Cerebellar cortex (tissue), 1 donor: ENCODE data around the gene GRK2.

ENCODE experiments used
- DNase-seq: peaks from one replicate; pipeline ENCODE4 v3.0.0-alpha.2; 2015; ENCODE audit warnings: low spot score

Gene GRK2

DNA sequence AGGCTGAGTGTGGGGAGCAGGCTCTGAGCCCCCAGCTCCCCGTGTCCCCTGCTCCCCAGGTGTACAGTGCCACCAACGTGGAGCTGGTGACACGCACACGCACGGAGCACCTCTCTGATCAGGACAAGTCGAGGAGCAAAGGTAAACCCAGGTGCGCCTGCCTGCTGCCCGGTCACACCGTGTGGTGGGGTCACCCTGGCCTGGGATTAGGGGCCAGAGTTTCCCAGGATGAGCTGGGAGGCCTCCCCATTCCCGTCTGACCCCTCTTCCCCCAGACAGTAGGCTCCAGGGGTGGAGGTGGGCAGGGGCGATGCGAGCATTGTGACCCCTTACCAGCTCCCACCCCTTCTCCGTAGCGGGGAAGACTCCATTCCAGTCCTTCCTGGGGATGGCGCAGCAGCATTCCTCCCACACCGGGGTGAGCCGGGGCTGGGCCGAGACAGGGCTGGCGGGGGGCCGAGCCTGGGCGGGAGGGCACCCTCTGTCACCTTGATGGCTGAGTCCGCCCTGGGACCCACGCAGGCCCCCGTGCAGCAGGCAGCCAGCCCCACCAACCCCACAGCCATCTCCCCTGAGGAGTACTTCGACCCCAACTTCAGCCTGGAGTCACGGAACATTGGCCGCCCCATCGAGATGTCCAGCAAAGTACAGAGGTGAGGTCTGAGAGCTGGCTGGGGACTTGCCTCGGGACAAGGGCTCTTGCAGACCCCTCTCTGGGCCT, 33.4 kb downstream of the GRK2 start:
- no peak for DNase-seq

DNA sequence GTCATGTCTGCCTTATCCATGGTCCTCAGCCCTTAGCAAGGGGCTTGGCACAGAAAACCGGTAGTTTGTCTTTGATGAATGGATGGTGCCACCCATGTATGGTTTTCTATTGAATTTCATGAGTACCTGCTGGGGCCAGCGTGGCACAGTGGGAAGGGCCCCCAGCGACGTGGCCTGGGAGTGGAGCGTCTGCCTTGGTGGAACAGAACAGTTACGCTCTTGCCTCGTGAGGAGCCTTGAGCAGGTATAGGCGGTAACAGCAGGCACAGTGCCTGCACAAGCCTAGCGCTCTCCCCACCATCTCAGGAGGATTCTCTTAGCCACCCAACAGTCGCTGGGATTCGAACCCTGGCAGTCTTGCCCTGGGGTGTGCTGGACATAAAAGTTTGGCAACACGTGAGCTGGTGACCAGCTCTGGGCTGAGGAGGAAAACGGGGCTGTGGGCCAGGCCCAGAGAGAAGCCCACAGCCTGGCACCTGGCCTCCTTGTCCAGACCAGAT, 34.0 kb downstream of the GRK2 start:
- no peak for DNase-seq

DNA sequence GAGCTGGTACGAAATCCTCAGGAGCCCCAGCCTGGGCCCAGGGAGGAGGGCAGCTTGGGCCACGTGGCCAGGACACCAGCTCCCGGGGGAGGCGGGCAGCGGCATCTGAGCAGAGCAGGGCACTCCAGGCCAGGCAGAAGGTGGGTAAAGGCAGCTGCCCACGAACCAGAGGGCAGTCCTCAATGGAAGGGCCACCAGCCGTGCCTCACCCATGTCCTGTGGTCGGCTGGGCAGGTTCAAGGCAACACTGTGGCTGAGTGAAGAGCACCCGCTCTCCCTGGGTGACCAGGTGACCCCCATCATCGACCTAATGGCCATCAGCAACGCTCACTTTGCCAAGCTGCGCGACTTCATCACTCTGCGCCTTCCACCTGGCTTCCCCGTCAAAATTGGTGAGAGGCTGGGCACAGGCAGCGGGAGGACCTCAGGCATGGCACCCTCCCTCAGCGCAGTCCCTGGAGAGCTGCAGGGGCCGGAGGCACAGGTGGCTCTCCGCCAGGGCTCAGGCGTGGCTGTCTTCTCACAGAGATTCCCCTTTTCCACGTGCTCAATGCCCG, 34.6 kb downstream of the GRK2 start:
- DNase-seq, result no peak

DNA sequence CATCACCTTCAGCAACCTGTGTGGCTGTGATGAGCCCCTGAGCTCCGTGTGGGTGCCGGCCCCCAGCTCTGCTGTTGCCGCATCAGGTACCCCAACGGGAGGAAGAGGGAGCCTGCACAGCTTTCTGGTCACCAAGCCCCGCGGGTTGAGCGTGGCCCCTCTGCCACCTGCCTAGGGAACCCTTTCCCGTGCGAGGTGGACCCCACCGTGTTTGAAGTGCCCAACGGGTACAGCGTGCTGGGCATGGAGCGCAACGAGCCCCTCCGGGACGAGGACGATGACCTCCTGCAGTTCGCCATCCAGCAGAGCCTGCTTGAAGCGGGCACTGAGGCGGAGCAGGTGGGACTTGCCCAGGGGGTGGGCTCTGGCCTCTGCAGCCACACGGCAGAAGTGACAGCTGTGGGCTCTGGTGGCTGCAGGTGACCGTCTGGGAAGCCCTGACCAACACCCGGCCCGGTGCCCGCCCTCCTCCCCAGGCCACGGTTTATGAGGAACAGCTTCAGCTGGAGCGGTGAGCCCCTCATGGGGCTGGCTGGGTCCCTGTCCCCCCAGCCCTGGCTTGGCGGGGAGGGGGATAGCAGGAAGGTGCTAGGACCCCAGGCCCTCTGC, 35.1 kb downstream of the GRK2 start:
- DNase-seq, result no peak

DNA sequence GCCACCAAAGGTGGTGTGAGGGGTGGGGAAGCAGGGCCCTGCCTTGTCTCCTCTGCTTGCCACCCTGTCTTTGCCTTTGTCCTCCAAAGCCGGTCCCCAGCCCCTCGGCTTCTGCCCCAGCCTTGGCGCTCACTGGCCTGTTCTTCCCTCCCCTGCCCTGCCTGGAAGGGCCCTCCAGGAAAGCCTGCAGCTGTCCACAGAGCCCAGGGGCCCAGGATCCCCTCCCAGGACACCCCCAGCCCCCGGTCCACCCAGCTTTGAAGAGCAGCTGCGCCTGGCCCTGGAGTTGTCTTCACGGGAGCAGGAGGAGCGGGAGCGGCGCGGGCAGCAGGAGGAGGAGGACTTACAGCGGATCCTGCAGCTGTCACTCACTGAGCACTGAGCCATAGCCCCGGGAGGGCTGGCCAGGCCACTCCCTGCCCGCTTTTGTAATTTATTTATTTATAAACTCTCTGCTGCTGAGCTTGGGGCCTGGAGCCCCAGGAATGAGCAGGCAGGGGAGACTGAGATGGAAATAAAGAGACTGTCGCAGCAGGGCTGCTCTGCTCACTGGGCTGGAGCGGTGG, 35.8 kb downstream of the GRK2 start:
- peak; percentile 63 for DNase-seq

DNA sequence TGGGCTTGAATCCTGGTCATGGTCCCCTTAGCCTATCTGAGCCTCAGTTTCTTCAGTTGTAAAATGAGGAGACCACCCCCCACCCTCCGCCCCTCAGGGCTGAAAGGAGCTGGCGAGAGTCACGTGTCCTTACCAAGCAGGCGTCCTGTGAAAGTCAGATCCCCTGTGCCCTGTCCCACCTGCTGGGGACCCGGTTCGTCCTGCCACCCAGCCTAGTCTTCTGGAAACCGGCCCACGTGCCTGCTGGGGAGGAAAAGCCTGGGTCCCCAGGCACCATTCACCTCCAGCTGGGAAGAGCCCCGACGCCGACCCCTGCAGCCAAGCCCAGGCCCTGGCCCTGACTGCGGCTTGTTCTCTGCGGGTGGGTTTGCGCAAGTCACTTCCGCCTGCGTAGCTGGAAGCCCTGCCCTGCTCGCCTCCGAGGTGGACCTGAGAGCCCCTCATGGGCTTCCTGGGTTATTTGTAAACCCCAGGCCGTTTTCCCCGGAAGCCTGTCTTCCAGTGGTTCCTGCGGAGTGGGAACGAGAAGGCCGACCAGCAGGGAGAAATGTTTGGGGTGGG, 36.4 kb downstream of the GRK2 start:
- no peak for DNase-seq

DNA sequence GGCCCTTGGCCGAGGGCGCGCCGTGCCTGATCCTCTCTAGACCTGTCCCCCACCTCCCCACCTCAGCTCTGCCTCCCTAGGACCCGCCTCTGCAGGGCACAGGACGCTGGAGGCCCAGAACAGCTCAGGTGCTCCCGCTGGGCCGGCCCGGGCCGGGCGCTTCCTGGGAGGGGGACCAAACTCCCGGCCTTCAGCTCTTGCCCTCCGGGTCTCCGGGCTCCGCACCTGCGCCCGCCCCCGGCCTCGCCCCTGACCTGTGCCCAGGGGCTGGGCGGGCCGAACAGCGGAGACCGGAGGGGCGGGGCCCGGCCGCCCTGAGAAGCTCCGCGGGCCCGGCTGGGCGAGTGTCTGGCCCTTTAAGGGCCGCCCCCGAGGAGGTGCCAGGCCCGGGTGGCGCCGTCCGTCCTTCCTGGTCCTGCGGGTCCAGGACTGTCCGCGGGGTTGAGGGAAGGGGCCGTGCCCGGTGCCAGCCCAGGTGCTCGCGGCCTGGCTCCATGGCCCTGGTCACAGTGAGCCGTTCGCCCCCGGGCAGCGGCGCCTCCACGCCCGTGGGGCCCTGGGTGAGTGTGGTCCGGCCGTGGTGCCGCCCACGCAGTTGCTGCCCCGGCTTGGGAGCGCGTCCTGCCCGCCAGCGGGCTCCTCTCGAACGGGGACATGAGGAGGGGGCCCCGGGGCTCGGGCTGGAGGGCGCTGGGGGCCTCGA, 37.0 kb downstream of the GRK2 start, which contains the start of gene SSH3:
Gene SSH3, plus strand, starts transcription at position 399 of the 703 bp plus-strand sequence. Its CDS starts 96 bp downstream, at position 495.
- peak; percentile 75 for DNase-seq

DNA sequence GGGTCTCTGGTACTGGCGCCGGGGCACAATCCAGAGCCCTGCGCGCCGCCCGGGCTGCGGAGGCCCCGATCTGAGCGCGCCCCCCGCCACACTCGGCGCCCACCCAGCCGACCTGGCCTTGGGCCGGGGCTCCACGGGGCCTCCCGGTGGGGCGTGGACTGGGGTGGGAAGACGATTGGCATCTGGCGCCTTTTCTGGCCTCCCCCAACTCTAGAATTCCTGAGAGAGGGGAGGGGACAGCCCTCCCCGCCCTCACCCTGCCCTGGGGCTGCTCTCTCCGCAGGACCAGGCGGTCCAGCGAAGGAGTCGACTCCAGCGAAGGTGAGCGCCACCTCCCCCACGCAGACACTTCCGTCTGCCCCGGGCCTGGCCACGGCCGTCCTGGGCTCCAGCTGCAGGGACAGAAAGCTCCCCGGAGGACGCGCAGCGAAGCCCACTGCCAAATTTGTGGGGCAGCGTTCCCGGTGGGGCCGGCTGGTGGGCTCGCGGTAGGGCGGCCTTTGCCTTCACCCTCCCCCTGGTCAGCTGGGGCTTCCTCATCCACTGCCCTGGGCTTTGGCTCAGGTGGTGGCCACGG, 37.6 kb downstream of the GRK2 start:
- DNase-seq, result no peak

DNA sequence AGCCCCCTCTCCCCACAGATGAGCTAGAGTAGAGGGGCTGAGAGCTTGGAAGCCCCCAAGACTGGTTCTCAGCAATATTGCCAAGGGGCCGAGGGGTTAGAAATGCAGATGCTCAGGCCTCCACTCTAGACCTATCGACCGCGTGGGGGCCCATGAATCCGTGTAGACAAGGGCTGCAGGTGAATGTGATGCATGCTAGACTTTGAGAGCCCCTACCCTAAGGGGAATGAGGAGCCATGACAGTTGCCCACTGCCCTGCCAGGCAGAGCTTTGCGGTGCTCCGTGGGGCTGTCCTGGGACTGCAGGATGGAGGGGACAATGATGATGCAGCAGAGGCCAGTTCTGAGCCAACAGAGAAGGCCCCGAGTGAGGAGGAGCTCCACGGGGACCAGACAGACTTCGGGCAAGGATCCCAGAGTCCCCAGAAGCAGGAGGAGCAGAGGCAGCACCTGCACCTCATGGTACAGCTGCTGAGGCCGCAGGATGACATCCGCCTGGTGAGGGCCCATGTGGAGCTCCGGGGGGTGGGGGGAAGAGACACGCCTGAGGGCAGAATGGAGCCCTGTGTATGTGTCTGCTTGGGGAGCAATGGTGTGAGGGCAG, 38.3 kb downstream of the GRK2 start:
- no peak for DNase-seq

DNA sequence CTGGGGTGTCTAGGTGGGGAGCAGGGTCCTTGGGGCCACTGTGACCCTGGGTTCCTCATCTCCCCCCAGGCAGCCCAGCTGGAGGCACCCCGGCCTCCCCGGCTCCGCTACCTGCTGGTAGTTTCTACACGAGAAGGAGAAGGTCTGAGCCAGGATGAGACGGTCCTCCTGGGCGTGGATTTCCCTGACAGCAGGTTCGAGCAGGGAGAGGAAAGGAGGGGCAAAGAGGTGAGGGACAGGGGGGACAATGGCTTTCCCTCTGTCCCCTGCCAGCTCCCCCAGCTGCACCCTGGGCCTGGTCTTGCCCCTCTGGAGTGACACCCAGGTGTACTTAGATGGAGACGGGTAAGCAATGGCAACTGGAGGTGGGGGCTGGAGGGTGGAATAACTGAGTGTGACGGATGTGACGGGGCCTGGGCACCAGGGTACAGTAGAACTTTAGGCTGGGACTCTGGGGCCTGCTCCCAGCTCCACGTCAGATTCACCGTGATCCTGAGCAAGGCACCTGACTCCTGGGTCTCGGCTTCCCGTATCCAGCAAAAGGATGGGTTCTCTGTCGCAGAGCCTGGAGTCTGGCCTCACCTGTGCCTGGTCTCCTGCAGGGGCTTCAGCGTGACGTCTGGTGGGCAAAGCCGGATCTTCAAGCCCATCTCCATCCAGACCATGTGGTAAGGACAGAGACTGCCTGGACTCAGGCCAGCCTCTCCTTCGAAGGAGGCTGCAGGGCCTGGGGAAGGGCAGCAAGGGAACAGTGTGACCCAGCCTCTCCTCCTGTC, 40.7 kb downstream of the GRK2 start:
- no peak for DNase-seq

DNA sequence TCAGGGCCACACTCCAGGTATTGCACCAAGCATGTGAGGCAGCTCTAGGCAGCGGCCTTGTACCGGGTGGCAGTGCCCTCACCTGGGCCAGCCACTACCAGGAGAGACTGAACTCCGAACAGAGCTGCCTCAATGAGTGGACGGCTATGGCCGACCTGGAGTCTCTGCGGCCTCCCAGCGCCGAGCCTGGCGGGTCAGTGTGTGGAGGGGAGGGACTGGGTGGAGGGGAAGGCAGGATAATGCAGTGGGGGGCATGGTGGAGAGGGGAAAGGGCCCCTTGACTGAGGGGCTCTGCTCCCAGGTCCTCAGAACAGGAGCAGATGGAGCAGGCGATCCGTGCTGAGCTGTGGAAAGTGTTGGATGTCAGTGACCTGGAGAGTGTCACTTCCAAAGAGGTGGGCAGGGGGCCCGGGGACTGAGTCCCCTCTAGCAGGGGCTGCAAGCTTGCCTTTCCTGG, 41.3 kb downstream of the GRK2 start:
- no peak for DNase-seq

DNA sequence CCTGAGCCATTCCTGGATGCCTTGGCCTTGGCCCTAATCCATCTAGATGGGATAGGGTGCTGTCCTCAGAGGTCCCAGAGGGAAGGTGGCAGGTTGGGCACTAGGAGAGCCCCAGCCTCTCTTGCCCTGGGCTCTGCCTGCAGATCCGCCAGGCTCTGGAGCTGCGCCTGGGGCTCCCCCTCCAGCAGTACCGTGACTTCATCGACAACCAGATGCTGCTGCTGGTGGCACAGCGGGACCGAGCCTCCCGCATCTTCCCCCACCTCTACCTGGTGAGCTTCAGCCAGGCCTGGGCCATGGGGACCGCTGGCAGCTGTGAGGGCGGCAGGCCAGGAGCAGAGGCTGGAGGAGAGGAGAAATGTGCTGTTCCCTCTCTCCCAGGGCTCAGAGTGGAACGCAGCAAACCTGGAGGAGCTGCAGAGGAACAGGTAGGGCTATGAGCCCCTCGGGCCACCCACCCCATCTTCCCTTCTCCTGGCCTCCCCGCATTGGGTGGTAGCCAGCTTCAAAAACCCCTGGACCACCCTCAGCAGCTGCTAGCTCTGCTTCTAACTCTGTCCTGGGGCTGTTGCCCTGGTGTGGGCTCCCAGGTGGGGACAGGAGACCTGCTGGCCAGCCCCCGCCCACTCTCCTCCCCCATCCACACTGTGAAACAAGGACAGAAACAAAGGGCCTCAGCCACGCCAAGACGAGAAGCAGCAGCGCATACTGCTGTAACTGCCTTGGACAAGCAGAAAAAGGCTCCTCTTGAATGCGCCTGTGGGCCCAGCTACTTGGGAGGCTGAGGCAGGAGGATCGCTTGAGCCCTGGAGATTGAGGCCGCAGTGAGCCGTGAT, 42.0 kb downstream of the GRK2 start:
- DNase-seq, result no peak

DNA sequence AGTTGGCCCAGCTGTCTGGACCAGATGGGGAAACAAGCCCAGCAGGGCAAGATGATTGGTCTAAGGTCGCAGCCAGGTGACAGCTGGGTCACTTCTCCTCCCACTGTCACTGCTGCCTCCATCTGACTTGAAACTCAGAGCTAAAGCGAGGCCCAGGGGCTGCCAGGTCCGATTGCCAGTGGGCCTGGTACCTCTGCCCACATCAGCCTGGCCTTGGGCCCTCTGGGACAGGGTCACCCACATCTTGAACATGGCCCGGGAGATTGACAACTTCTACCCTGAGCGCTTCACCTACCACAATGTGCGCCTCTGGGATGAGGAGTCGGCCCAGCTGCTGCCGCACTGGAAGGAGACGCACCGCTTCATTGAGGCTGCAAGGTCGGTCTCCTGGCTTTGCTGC, 42.9 kb downstream of the GRK2 start:
- DNase-seq, result no peak

DNA sequence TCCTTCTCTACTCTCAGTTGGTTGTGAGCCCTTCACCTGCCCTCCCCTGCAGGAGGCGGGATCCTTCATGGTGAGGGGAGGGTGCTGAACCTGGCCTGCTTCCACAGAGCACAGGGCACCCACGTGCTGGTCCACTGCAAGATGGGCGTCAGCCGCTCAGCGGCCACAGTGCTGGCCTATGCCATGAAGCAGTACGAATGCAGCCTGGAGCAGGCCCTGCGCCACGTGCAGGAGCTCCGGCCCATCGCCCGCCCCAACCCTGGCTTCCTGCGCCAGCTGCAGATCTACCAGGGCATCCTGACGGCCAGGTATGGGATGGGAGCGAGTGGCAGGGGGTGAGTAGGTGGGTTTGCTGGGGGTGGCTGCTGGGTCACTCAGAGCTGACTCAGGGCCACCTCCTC, 43.4 kb downstream of the GRK2 start:
- DNase-seq, result no peak

DNA sequence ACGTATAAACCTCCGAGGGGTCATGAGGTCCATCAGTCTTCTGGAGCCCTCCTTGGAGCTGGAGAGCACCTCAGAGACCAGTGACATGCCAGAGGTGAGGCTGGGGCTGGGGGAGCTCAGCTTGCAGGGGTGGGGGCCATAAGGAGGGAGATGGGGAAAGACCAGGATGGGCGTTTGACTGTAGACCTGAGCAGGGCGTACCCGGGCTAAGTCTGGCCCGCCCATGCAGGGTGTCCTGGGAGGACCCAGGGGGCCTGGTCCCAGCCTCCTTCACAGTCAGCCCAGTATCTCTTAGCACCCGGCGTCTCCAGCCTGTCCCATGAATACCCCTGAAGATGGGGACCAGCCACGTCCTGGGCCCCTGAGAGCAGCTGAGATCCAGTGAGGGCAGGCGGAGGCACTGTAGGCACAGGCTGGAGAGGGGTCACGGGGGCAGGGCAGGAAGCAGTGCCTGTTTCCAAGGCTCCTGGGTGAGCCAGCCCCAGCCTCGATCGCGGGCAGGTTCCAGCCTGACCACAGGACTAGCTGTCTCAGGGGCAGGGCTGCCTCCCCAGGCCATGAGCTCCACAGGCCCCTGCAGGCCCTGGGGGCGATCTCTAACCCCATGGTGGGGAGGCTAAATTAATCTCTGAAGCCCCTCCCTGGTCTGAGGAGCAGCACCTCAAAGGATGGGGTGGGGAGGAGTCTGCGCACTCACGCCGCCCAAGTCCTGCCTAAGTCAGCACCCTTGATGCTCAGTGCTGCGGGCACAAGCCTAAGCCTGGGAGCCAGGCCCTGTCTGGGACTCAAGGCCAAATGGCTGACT, 44.2 kb downstream of the GRK2 start:
- no peak for DNase-seq

DNA sequence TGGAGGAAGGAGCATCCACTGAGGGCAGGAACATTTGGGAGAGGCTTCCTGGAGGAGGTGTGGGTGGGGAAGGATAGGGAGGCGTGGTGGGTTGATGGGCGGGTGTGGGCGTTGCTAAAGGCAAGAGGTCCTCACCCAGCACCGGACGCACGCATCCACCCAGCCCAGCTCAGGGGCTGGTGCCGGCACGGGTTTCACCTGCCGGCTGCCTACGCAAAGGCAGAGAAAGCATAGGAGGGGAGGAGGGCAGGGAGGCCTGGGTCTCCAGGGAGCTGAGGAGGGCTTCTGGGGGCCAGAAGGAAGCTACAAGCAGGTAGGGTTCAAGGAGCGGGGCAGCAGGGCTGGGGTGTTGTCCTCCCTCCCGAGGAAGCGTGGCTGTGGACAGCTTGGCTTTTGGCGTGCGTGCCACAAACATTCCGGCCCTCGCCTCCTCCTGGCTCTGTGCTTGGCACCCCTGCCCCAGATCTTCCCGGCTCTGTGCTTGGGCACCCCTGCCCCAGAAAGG, 44.8 kb downstream of the GRK2 start:
- DNase-seq, result no peak

DNA sequence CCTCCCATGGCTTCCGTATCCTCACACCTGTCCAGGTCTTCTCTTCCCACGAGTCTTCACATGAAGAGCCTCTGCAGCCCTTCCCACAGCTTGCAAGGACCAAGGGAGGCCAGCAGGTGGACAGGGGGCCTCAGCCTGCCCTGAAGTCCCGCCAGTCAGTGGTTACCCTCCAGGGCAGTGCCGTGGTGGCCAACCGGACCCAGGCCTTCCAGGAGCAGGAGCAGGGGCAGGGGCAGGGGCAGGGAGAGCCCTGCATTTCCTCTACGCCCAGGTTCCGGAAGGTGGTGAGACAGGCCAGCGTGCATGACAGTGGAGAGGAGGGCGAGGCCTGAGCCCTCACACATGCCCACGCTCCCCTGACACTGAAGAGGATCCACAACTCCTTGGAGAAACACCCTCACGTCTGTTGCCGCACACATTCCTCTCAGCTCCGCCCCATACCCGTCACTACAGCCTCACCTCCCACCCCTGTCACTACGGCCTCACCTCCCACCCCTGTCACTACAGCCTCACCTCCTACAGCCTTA, 45.3 kb downstream of the GRK2 start:
- no peak for DNase-seq
